OCI-LY7 (cell line): Measurements from ENCODE around the gene ANKRD63. TPM values are rescaled to one million over a fixed set of nuclear protein-coding genes. Genes with fewer than 3 reads are reported as not detected.

Experiments
- BruUV-seq: library from RNA; stranded (reverse); fragments of 400-500 nt; replicated peaks from 2 replicates; lab custom pipeline; 2021; lab: Mats Ljungman, UMichigan
- CTCF ChIA-PET: fragments of 300-600 bp; sonication (Branson Sonifier 250); formaldehyde crosslinking; loops from one replicate; lab custom pipeline; 2022; ENCODE audit warnings: antibody characterized with exemption; ENCODE audit not compliant: unreplicated experiment; lab: Charles Lee
- POLR2A ChIA-PET: fragments of 300-600 bp; sonication (Branson Sonifier 250); formaldehyde crosslinking; loops from one replicate; lab custom pipeline; 2022; ENCODE audit warnings: antibody characterized with exemption; lab: Charles Lee
- DNase-seq: peaks from one replicate; pipeline ENCODE4 v3.0.0-alpha.2; 2015; ENCODE audit warnings: low spot score
- H2AFZ ChIP-seq: fragments of 200-600 bp; sonication (generic), shearing (Covaris generic); 2 replicates; pipeline ENCODE4 v1.6.1; 2014; ENCODE audit warnings: mild to moderate bottlenecking, antibody characterized with exemption, low read length, moderate library complexity
- H3K27ac ChIP-seq: fragments of 200-600 bp; sonication (generic); 2 replicates; pipeline ENCODE4 v1.5.1; 2014; ENCODE audit warnings: mixed run types, low read depth, mild to moderate bottlenecking, moderate library complexity, low read length, inconsistent platforms; ENCODE audit not compliant: poor library complexity, severe bottlenecking
- H3K36me3 ChIP-seq: fragments of 200-600 bp; sonication (generic); 2 replicates; pipeline ENCODE4 v1.6.1; 2014; ENCODE audit warnings: mild to moderate bottlenecking, antibody characterized with exemption, low read length, moderate library complexity, mixed read lengths; ENCODE audit not compliant: insufficient read depth
- H3K4me1 ChIP-seq: fragments of 200-600 bp; sonication (generic); 2 replicates; pipeline ENCODE4 v1.5.1; 2014; ENCODE audit warnings: mild to moderate bottlenecking, low read length; ENCODE audit not compliant: insufficient read depth, poor library complexity, severe bottlenecking
- H3K4me2 ChIP-seq: fragments of 200-600 bp; sonication (generic); 2 replicates; pipeline ENCODE4 v1.6.1; 2014; ENCODE audit warnings: mild to moderate bottlenecking, low read length
- H3K4me3 ChIP-seq: fragments of 200-600 bp; sonication (generic); 2 replicates; pipeline ENCODE4 v1.5.1; 2014; ENCODE audit warnings: mild to moderate bottlenecking, low read depth, low read length; ENCODE audit not compliant: poor library complexity, severe bottlenecking
- H3K79me2 ChIP-seq: fragments of 200-600 bp; sonication (generic); 2 replicates; pipeline ENCODE4 v1.6.1; 2016; ENCODE audit warnings: low read depth, mild to moderate bottlenecking, low read length, moderate library complexity, mixed read lengths; ENCODE audit not compliant: insufficient read depth
- H3K9me2 ChIP-seq: fragments of 200-600 bp; sonication (generic); 2 replicates; pipeline ENCODE4 v1.6.1; 2016; ENCODE audit warnings: mild to moderate bottlenecking, low read length, mixed read lengths; ENCODE audit not compliant: insufficient read depth
- H3K9me3 ChIP-seq: fragments of 200-600 bp; sonication (generic); 2 replicates; pipeline ENCODE4 v1.6.1; 2014; ENCODE audit warnings: mild to moderate bottlenecking, mixed run types, low read length, mixed read lengths
- H4K20me1 ChIP-seq: fragments of 200-600 bp; sonication (generic); 2 replicates; pipeline ENCODE4 v1.6.1; 2014; ENCODE audit warnings: mild to moderate bottlenecking, antibody characterized with exemption, low read length, moderate library complexity, mixed read lengths; ENCODE audit not compliant: insufficient read depth
- EZH2phosphoT487 ChIP-seq: fragments of 200-600 bp; sonication (generic); IDR thresholded peaks from 2 replicates; pipeline ENCODE4 v1.6.1; 2018; ENCODE audit warnings: low read depth, borderline replicate concordance, mild to moderate bottlenecking, mixed run types, antibody characterized with exemption, low read length, moderate library complexity, mixed read lengths
- intact Hi-C: fragments of 100-400 bp; cut with micrococcal nuclease; formaldehyde crosslinking; loops from one replicate; pipeline ENCODE4 v1.10.0; 2022; ENCODE audit not compliant: unreplicated experiment
- total RNA-seq, 2 experiments: library from RNA; depleted of rRNA in 1 of 2; stranded (reverse); fragments of >200 nt in 1 of 2; shearing (Covaris generic) in 1 of 2; gene quantifications; 2 replicates each; pipeline ENCODE4 v1.2.3, GENCODE V29; 2014 to 2022
- TF ChIP-seq, protein P1 (sequence below): fragments of 200-600 bp; sonication (generic); conservative IDR thresholded peaks from 2 replicates; pipeline ENCODE4 v1.5.1; 2014; ENCODE audit warnings: mild to moderate bottlenecking, antibody characterized with exemption, low read length, moderate library complexity, mixed read lengths

Gene ANKRD63
- total RNA-seq, 2 experiments from 2014 or later: not detected

GRCh38 chr15:40327457-40327856 lies 44.6 kb upstream of the ANKRD63 start:
- DNase-seq: no peak
- Histone ChIP-seq H3K36me3 (no peaks in the 10 kb centered on the region), H3K4me2 (no peak overlapping the region), H3K27ac (no peak overlapping the region), H3K9me2 (no peaks in the 10 kb centered on the region), H3K79me2 (no peaks in the 10 kb centered on the region), H3K4me3 (no peak overlapping the region), H2AFZ (no peak overlapping the region), H4K20me1 (no peaks in the 10 kb centered on the region), H3K4me1 (peaks cover 6% of the 10 kb centered on the region), H3K9me3 (no peaks in the 10 kb centered on the region)
- no peak for TF ChIP-seq EZH2phosphoT487
- TF ChIP-seq, protein P1, sequence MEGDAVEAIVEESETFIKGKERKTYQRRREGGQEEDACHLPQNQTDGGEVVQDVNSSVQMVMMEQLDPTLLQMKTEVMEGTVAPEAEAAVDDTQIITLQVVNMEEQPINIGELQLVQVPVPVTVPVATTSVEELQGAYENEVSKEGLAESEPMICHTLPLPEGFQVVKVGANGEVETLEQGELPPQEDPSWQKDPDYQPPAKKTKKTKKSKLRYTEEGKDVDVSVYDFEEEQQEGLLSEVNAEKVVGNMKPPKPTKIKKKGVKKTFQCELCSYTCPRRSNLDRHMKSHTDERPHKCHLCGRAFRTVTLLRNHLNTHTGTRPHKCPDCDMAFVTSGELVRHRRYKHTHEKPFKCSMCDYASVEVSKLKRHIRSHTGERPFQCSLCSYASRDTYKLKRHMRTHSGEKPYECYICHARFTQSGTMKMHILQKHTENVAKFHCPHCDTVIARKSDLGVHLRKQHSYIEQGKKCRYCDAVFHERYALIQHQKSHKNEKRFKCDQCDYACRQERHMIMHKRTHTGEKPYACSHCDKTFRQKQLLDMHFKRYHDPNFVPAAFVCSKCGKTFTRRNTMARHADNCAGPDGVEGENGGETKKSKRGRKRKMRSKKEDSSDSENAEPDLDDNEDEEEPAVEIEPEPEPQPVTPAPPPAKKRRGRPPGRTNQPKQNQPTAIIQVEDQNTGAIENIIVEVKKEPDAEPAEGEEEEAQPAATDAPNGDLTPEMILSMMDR: no peak
- no TSS peak for BruUV-seq
- ChIA-PET CTCF (interaction anchor here (0.9 kb wide), 1 partner anchor 10 kb away, joined by 4 read pairs; no protein-coding TSS in a partner anchor), POLR2A (interaction anchor here (1.0 to 1.3 kb wide), 2 partner anchors 10 to 12 kb away, joined by 3 to 4 read pairs; no protein-coding TSS in a partner anchor)
- intact Hi-C loops: no loop called here

DNA sequence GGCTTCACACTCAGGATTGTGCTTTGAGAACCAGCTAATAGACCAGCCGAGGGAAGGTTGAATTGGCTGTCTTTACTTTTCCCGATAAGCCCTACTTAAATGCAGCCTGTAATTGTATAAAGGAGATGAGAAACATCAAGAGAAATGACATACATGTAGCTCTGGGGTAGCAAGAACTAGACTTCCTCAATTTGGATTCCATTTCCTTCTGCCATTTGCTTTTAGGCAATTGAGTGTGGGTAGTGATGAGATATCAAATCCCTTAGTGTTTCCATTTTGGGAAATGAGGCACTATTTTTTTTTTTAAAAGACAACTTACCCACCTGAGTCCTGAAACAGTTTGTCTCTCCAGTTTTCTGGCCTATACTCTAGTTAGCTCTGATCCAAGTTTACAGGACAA lies 42.8 kb upstream of the ANKRD63 start:
- intact Hi-C loops: no loop called here
- no peaks in the 10 kb centered on the region for H4K20me1 ChIP-seq
- H3K4me3 ChIP-seq: no peak overlapping the region
- no peak for TF ChIP-seq EZH2phosphoT487
- TF ChIP-seq, protein P1: no peak
- DNase-seq: no peak
- no peaks in the 10 kb centered on the region for H3K9me2 ChIP-seq
- H3K27ac ChIP-seq: no peak overlapping the region
- POLR2A ChIA-PET: no interaction called here
- no peak overlapping the region for H3K4me2 ChIP-seq
- CTCF ChIA-PET: interaction anchor here (1.4 kb wide), 1 partner anchor 11 kb away, joined by 4 read pairs; no protein-coding TSS in a partner anchor
- H2AFZ ChIP-seq: no peak overlapping the region
- no TSS peak for BruUV-seq
- no peaks in the 10 kb centered on the region for H3K9me3 ChIP-seq
- H3K79me2 ChIP-seq: no peaks in the 10 kb centered on the region
- peaks cover 6% of the 10 kb centered on the region for H3K4me1 ChIP-seq
- no peaks in the 10 kb centered on the region for H3K36me3 ChIP-seq

DNA sequence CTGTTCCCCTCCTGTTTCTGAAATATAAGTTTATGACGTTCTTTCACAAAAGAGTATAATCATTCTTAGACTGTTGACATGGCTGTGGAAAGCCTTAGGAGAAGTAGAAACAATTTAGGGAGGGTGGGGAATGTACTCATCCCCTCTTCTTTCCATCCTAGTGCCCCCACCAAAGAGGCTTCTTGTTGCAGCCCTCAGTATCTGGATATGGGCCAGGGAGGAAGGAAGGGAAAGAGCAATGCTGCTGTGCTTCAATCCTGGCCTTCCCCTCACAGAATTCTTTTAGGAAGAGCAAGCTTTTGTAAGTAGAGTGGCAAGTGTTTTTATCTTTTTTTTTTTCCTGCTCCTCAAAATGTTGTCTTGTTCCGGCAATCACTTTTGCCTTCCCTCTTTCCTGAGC lies 42.3 kb upstream of the ANKRD63 start:
- H3K9me3 ChIP-seq: no peaks in the 10 kb centered on the region
- no peak overlapping the region for H3K27ac ChIP-seq
- H2AFZ ChIP-seq: no peak overlapping the region
- intact Hi-C loops: no loop called here
- H3K9me2 ChIP-seq: no peaks in the 10 kb centered on the region
- H3K4me3 ChIP-seq: no peak overlapping the region
- H3K4me1 ChIP-seq: peaks cover 6% of the 10 kb centered on the region
- CTCF ChIA-PET: interaction anchor here (1.0 to 1.4 kb wide), 2 partner anchors 11 to 13 kb away, joined by 4 read pairs; no protein-coding TSS in a partner anchor
- TF ChIP-seq EZH2phosphoT487: no peak
- TF ChIP-seq, protein P1: no peak
- no peaks in the 10 kb centered on the region for H3K36me3 ChIP-seq
- no peak for DNase-seq
- POLR2A ChIA-PET: interaction anchor here (0.7 kb wide), 1 partner anchor 132 kb away, joined by 3 read pairs; no protein-coding TSS in a partner anchor
- no peaks in the 10 kb centered on the region for H3K79me2 ChIP-seq
- no TSS peak for BruUV-seq
- H4K20me1 ChIP-seq: no peaks in the 10 kb centered on the region
- H3K4me2 ChIP-seq: no peak overlapping the region
